GM23338 (cell line): ENCODE data around the gene CRACR2B. TPM values are rescaled to one million over a fixed set of nuclear protein-coding genes. Genes with fewer than 3 reads are reported as not detected.

Experiments used
- ATAC-seq: fragments of 200-7000 bp; cut with Tn5 transposase; 3 replicates; pipeline ENCODE4 v1.9.1; 2020
- DNase-seq: peaks from one replicate; pipeline ENCODE4 v3.0.0-alpha.2; 2015; ENCODE audit warnings: low spot score
- H2AFZ ChIP-seq: fragments of 200-600 bp; sonication (generic); 2 replicates; pipeline ENCODE4 v1.8.0; 2016; ENCODE audit warnings: antibody characterized with exemption, mild to moderate bottlenecking, moderate library complexity
- H3F3A ChIP-seq: fragments of 200-600 bp; sonication (generic); replicated peaks from 2 replicates; pipeline ENCODE4 v1.8.0; 2017; ENCODE audit warnings: antibody characterized with exemption, mixed run types, low read depth
- H3K27ac ChIP-seq: fragments of 200-600 bp; sonication (generic); 2 replicates; pipeline ENCODE4 v1.6.1; 2016; ENCODE audit warnings: low read depth
- H3K27me3 ChIP-seq: fragments of 200-600 bp; sonication (generic); 2 replicates; pipeline ENCODE4 v1.8.0; 2016; ENCODE audit warnings: mild to moderate bottlenecking, mixed run types, moderate library complexity; ENCODE audit not compliant: insufficient read depth
- H3K36me3 ChIP-seq: fragments of 200-600 bp; sonication (generic); 2 replicates; pipeline ENCODE4 v1.8.0; 2016; ENCODE audit warnings: mild to moderate bottlenecking; ENCODE audit not compliant: insufficient read depth
- H3K4me1 ChIP-seq: fragments of 200-600 bp; sonication (generic); 2 replicates; pipeline ENCODE4 v1.8.0; 2016; ENCODE audit warnings: mild to moderate bottlenecking, moderate library complexity; ENCODE audit not compliant: insufficient read depth
- H3K4me2 ChIP-seq: fragments of 200-600 bp; sonication (generic); 2 replicates; pipeline ENCODE4 v1.7.1; 2017; ENCODE audit warnings: mixed run types
- H3K4me3 ChIP-seq: fragments of 200-600 bp; sonication (generic); 2 replicates; pipeline ENCODE4 v1.6.1; 2016; ENCODE audit warnings: mixed run types
- H3K79me2 ChIP-seq: fragments of 200-600 bp; sonication (generic); replicated peaks from 2 replicates; pipeline ENCODE4 v1.8.0; 2017; ENCODE audit warnings: mild to moderate bottlenecking; ENCODE audit not compliant: insufficient read depth
- H3K9me2 ChIP-seq: fragments of 200-600 bp; sonication (generic); 2 replicates; pipeline ENCODE4 v1.8.0; 2017; ENCODE audit not compliant: insufficient read depth
- H4K20me1 ChIP-seq: fragments of 200-600 bp; sonication (generic); replicated peaks from 2 replicates; pipeline ENCODE4 v1.8.0; 2017; ENCODE audit warnings: mild to moderate bottlenecking; ENCODE audit not compliant: insufficient read depth
- H3K27ac Mint-ChIP-seq: 2 replicates; pipeline ENCODE4 v1.8.0; 2020; ENCODE audit warnings: inconsistent platforms, mild to moderate bottlenecking, moderate library complexity, mixed read lengths
- H3K27me3 Mint-ChIP-seq: 3 replicates; pipeline ENCODE4 v1.8.0; 2022; ENCODE audit warnings: low read depth, mild to moderate bottlenecking, moderate library complexity, mixed read lengths, inconsistent platforms; ENCODE audit not compliant: insufficient read depth, poor library complexity
- H3K36me3 Mint-ChIP-seq: 3 replicates; pipeline ENCODE4 v1.8.0; 2021; ENCODE audit warnings: low read depth, mild to moderate bottlenecking, inconsistent platforms, moderate library complexity, mixed read lengths
- H3K4me1 Mint-ChIP-seq: 3 replicates; pipeline ENCODE4 v1.8.0; 2020; ENCODE audit warnings: mild to moderate bottlenecking, inconsistent platforms, mixed read lengths
- H3K4me3 Mint-ChIP-seq: 3 replicates; pipeline ENCODE4 v1.8.0; 2021; ENCODE audit warnings: moderate library complexity, mild to moderate bottlenecking, inconsistent platforms, mixed read lengths
- H3K9me3 Mint-ChIP-seq: 3 replicates; pipeline ENCODE4 v1.8.0; 2020; ENCODE audit warnings: moderate library complexity, mild to moderate bottlenecking, inconsistent platforms, mixed read lengths
- CREB1 ChIP-seq: fragments of 250-450 bp; sonication (Bioruptor Pico); IDR thresholded peaks from 2 replicates; pipeline ENCODE4 v1.5.0; 2020; ENCODE audit warnings: low read depth, mild to moderate bottlenecking, moderate library complexity
- CTCF ChIP-seq, 2 experiments: fragments of 200-600 bp in 1 of 2; sonication (generic) in 1 of 2; conservative IDR thresholded peaks; 2 replicates each; pipeline versions ENCODE4 v1.5.1 to v1.6.1; 2016 to 2017; ENCODE audit warnings: antibody characterized with exemption in 2 of 2, low read depth in 2 of 2, mild to moderate bottlenecking in 2 of 2, moderate library complexity in 1 of 2
- ETS1 ChIP-seq: IDR thresholded peaks from 2 replicates; pipeline ENCODE4 v1.6.1; 2016; ENCODE audit warnings: antibody characterized with exemption
- EZH2phosphoT487 ChIP-seq: fragments of 200-600 bp; sonication (generic); IDR thresholded peaks from one replicate; pipeline ENCODE4 v1.8.1; 2018; ENCODE audit warnings: antibody characterized with exemption; ENCODE audit not compliant: unreplicated experiment
- JUNB ChIP-seq: IDR thresholded peaks from one replicate; pipeline ENCODE4 v1.6.1; 2016; ENCODE audit warnings: antibody characterized with exemption; ENCODE audit not compliant: unreplicated experiment
- POLR2AphosphoS5 ChIP-seq: IDR thresholded peaks from 2 replicates; pipeline ENCODE4 v1.6.1; 2016; ENCODE audit warnings: antibody characterized with exemption, low read depth
- ZNF462 ChIP-seq: fragments of 250-450 bp; sonication (Bioruptor Pico); IDR thresholded peaks from 2 replicates; pipeline ENCODE4 v1.5.0; 2020; ENCODE audit warnings: mild to moderate bottlenecking, moderate library complexity
- polyA plus RNA-seq: library from polyadenylated mRNA; unstranded; fragments of >200 nt; fragmentation: Nextera tagmentation; extraction: Ambion mirVana; gene quantifications from 2 replicates; pipeline ENCODE4 v1.2.1, GENCODE V29; 2016
- total RNA-seq: library from RNA; depleted of rRNA; stranded (reverse); fragments of >200 nt; shearing (Covaris generic); gene quantifications from 2 replicates; pipeline ENCODE4 v1.2.3, GENCODE V29; 2014
- TF ChIP-seq, protein P1 (sequence below): IDR thresholded peaks from one replicate; pipeline ENCODE4 v1.6.1; 2018; ENCODE audit warnings: antibody characterized with exemption; ENCODE audit not compliant: unreplicated experiment

CRACR2B gene
- total and polyA plus RNA-seq, 2 experiments from 2014 or later: 55.9 to 64.1 TPM

- no peak for TF ChIP-seq ZNF462
- no peak for TF ChIP-seq JUNB
- TF ChIP-seq EZH2phosphoT487: no peak
Observed at GRCh38 chr11:826227-826621, 1.5 kb upstream of the CRACR2B start (continued).

DNA sequence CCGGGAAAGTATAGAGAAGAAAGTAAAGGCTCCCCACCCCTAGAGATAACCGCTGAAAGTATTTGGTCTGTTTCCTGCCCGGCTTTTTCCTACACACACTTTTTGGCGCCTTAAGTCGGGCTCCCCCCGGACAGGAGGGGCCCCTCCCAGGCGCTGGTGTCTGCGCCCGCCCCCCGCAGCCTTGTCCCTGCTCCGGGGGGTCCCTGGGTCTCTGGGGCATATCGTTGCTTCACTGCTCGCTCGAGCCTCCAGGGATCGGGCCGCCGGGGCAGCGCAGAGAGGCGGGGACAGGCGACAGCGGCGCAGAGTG lies 928 bp upstream of the CRACR2B start:
- Mint-ChIP-seq H3K9me3 (no peaks in the 10 kb centered on the region; the same call in 2 of the 3 replicates), H3K27ac (no peak overlapping the region), H3K36me3 (peaks cover 7% of the 10 kb centered on the region; the same call in 1 of the 3 replicates), H3K4me3 (peak overlapping the region; percentile 72), H3K4me1 (peaks cover 37% of the 10 kb centered on the region), H3K27me3 (peaks cover 59% of the 10 kb centered on the region)
- Histone ChIP-seq H3K27me3 (peaks cover 21% of the 10 kb centered on the region), H3K4me3 (peak overlapping the region; percentile 82), H3K4me1 (peaks cover 20% of the 10 kb centered on the region), H3F3A (peaks cover 22% of the 10 kb centered on the region), H4K20me1 (peaks cover 6% of the 10 kb centered on the region; the same call in 1 of the 2 replicates), H3K36me3 (no peaks in the 10 kb centered on the region), H2AFZ (peak overlapping the region; percentile 78), H3K9me2 (no peaks in the 10 kb centered on the region), H3K27ac (0 out of 2 replicates have a peak overlapping the region, but pooled peaks have one; percentile 14), H3K4me2 (peak overlapping the region; percentile 98), H3K79me2 (no peaks in the 10 kb centered on the region)
- no peak for ATAC-seq
- DNase-seq: no peak
- TF ChIP-seq, protein P1, sequence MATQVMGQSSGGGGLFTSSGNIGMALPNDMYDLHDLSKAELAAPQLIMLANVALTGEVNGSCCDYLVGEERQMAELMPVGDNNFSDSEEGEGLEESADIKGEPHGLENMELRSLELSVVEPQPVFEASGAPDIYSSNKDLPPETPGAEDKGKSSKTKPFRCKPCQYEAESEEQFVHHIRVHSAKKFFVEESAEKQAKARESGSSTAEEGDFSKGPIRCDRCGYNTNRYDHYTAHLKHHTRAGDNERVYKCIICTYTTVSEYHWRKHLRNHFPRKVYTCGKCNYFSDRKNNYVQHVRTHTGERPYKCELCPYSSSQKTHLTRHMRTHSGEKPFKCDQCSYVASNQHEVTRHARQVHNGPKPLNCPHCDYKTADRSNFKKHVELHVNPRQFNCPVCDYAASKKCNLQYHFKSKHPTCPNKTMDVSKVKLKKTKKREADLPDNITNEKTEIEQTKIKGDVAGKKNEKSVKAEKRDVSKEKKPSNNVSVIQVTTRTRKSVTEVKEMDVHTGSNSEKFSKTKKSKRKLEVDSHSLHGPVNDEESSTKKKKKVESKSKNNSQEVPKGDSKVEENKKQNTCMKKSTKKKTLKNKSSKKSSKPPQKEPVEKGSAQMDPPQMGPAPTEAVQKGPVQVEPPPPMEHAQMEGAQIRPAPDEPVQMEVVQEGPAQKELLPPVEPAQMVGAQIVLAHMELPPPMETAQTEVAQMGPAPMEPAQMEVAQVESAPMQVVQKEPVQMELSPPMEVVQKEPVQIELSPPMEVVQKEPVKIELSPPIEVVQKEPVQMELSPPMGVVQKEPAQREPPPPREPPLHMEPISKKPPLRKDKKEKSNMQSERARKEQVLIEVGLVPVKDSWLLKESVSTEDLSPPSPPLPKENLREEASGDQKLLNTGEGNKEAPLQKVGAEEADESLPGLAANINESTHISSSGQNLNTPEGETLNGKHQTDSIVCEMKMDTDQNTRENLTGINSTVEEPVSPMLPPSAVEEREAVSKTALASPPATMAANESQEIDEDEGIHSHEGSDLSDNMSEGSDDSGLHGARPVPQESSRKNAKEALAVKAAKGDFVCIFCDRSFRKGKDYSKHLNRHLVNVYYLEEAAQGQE: no peak
- TF ChIP-seq ETS1: no peak
- TF ChIP-seq CREB1 (CRISPR knock-in tag): no peak
- no peak for TF ChIP-seq EZH2phosphoT487
- no peak for TF ChIP-seq JUNB
- TF ChIP-seq POLR2AphosphoS5: no peak
- no peak for TF ChIP-seq CTCF (conservative IDR thresholded peaks at IDR 0.05; ENCODE audit: low read depth in 2 of 2)
